Osteocyte (in vitro differentiated cells): ENCODE results near the gene MYMK. TPM values are rescaled to one million over a fixed set of nuclear protein-coding genes. Genes with fewer than 3 reads are reported as not detected.

ENCODE experiments used
- DNase-seq: peaks from one replicate; pipeline ENCODE4 v3.0.0; 2021; ENCODE audit warnings: mixed read lengths; ENCODE audit not compliant: unreplicated experiment; ENCODE audit errors: extremely low spot score
- H3K27ac Mint-ChIP-seq: one replicate; pipeline ENCODE4 v1.8.0; 2021; ENCODE audit warnings: mild to moderate bottlenecking, mixed read lengths; ENCODE audit not compliant: unreplicated experiment
- H3K27me3 Mint-ChIP-seq: one replicate; pipeline ENCODE4 v1.8.0; 2021; ENCODE audit warnings: mixed read lengths; ENCODE audit not compliant: unreplicated experiment
- H3K36me3 Mint-ChIP-seq: one replicate; pipeline ENCODE4 v1.8.0; 2021; ENCODE audit warnings: mixed read lengths; ENCODE audit not compliant: unreplicated experiment
- H3K4me1 Mint-ChIP-seq: one replicate; pipeline ENCODE4 v1.8.0; 2021; ENCODE audit warnings: mixed read lengths; ENCODE audit not compliant: unreplicated experiment
- H3K4me3 Mint-ChIP-seq: one replicate; pipeline ENCODE4 v1.8.0; 2021; ENCODE audit warnings: mild to moderate bottlenecking, moderate library complexity, mixed read lengths; ENCODE audit not compliant: unreplicated experiment
- H3K9me3 Mint-ChIP-seq: one replicate; pipeline ENCODE4 v1.8.0; 2021; ENCODE audit warnings: mixed read lengths; ENCODE audit not compliant: unreplicated experiment
- total RNA-seq: library from RNA; stranded (reverse); gene quantifications from 2 replicates; pipeline ENCODE4 v1.2.1, GENCODE V29; 2021
- TF ChIP-seq, protein P1 (sequence below): fragments of 200-600 bp; sonication (generic); IDR thresholded peaks from 2 replicates; pipeline ENCODE4 v1.5.0; 2021; ENCODE audit warnings: antibody characterized with exemption, mild to moderate bottlenecking, moderate library complexity

MYMK gene
- total RNA-seq, 1 donor from 2014 or later, result not detected

DNA sequence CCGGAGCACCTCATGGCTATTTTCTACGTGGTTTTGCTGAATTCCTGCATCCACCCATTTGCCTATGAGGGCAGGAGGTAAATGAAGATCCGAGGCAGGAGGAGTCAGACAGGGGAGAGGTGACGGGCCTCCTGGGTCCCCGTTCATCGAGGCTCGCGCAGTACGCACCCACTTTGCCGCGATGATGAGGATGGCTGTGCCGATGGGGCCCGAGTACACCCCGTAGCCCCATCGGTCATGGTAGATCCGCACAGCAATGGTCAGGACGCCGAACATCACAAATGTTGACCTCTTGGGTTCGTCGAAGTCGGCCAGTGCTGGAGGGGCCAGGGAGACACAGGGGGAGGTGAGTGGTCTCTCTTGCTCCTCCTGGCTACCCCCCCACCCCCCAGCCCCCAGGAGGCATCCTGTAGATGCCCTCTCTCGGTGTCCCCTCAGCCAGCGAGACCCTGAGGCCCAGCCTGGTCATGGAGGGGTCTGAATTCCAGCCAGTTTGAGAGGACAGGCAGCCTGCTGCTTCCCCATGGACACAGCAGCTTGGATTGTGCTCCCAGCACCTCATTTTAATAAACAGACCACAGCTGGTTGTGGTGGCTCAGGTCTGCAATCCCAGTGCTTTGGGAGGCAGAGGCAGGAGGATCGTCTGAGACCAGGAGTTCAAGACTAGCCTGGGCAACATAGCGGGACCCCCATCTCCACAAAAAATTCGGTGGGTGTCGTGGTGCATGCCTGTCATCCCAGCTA lies 5.9 kb downstream of the MYMK start:
- Mint-ChIP-seq H3K9me3 (no peaks in the 10 kb centered on the region), H3K36me3 (no peaks in the 10 kb centered on the region), H3K27me3 (no peaks in the 10 kb centered on the region), H3K27ac (no peak overlapping the region), H3K4me1 (peaks cover 10% of the 10 kb centered on the region), H3K4me3 (no peak overlapping the region)
- DNase-seq, result no peak
- TF ChIP-seq, protein P1, sequence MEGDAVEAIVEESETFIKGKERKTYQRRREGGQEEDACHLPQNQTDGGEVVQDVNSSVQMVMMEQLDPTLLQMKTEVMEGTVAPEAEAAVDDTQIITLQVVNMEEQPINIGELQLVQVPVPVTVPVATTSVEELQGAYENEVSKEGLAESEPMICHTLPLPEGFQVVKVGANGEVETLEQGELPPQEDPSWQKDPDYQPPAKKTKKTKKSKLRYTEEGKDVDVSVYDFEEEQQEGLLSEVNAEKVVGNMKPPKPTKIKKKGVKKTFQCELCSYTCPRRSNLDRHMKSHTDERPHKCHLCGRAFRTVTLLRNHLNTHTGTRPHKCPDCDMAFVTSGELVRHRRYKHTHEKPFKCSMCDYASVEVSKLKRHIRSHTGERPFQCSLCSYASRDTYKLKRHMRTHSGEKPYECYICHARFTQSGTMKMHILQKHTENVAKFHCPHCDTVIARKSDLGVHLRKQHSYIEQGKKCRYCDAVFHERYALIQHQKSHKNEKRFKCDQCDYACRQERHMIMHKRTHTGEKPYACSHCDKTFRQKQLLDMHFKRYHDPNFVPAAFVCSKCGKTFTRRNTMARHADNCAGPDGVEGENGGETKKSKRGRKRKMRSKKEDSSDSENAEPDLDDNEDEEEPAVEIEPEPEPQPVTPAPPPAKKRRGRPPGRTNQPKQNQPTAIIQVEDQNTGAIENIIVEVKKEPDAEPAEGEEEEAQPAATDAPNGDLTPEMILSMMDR, result no peak

DNA sequence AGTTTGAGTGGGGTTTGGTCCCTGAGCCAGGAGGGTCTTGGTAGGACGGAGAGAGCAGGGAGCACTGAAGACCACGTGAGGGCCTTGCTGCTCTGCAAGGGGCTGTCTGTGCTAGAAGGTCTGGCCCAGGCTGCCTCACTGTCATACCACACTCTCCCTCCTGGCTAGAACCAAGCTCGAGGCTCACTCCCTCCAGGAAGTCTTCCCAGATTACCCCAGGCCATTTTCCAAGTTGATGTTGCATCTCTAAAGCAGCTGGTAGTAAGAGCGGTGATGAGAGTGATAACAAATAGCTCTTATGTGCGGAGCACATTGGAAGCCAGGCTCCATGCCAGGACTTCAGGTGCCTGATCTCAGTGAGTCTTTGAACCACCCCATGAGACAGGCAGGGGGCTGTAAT lies 6.6 kb downstream of the MYMK start:
- Mint-ChIP-seq H3K4me1 (peaks cover 16% of the 10 kb centered on the region), H3K27me3 (no peaks in the 10 kb centered on the region), H3K27ac (no peak overlapping the region), H3K4me3 (no peak overlapping the region), H3K9me3 (no peaks in the 10 kb centered on the region), H3K36me3 (no peaks in the 10 kb centered on the region)
- DNase-seq, result no peak
- TF ChIP-seq, protein P1, result no peak

DNA sequence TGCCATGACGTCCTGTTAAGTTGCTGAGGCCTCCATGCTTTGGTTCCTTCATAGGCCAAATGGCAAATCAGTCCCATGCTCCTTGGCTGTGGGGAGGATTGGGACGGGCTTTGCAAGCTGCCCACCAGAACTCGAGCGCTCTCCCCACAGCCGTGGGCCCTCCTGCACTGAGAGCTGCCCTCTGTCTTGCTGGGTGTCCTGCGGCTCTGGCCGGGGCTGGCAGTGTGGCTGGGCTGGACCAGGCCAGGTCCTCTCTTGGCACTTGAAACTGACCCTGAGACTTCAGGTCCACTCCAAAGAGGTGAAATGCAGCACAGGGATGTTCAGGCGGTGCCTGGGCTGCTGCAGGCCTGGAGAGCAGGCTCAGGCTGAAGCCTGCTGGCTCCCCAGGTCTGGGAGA lies 7.0 kb downstream of the MYMK start:
- DNase-seq, result no peak
- Mint-ChIP-seq H3K9me3 (no peaks in the 10 kb centered on the region), H3K4me3 (no peak overlapping the region), H3K27me3 (no peaks in the 10 kb centered on the region), H3K27ac (no peak overlapping the region), H3K4me1 (peaks cover 16% of the 10 kb centered on the region), H3K36me3 (no peaks in the 10 kb centered on the region)
- TF ChIP-seq, protein P1, result no peak

DNA sequence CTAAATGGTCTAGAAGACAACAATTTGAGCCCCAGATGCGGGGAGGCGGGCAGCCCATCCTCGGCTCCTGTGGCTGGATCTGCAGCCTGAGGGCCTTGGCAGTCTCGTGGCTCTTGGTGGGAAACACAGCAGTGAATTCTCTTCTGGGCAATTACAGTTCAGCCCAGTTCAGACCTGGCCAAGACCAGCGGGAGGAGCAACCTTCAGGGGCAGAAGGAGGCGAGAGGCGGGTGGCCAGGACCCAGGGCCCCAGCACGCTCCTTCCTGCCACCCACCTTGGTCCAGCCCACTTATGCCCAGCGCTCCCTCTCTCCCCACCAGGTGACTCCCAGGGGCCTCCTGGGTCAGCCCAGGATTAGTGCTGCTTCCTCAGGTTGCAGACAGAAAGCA lies 7.8 kb downstream of the MYMK start:
- peaks cover 16% of the 10 kb centered on the region for H3K4me1 Mint-ChIP-seq
- H3K36me3 Mint-ChIP-seq, result no peaks in the 10 kb centered on the region
- TF ChIP-seq, protein P1, result no peak

DNA sequence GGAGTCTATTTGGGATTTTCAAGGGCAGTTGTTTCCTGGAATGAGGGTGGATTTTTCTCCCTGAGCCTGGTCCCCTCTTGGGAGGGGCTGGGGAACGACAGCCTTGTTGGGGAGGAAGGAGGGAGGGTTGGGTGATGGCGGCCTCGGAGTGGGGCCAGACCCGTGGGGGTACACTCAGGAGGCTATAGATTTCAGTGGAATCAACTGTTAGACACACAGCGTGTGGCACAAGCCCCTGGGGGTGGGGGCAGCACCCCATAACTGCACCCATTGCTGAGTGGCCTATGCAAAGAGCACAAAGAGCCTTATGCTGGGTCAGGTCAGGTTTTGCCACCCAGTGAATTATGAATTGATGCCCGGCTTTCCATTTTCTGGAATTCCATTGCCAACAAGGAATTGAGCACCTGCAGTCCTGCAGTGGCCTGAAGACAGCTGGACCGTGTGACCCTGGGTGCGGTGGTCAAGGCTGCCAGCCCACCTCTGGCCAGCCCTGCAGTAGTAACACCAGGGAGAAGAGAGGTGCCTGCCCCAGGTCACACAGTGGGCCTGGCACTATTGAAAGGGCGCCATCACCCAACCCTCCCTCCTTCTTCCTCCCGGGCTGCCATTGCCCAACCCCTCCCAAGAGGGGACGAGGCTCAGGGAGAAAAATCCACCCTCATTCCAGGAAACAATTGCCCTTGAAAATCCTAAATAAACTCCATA lies 8.4 kb downstream of the MYMK start:
- TF ChIP-seq, protein P1, result no peak
- no peaks in the 10 kb centered on the region for H3K9me3 Mint-ChIP-seq
- H3K36me3 Mint-ChIP-seq, result no peaks in the 10 kb centered on the region
- H3K27ac Mint-ChIP-seq, result no peak overlapping the region
- no peak overlapping the region for H3K4me3 Mint-ChIP-seq
- peaks cover 16% of the 10 kb centered on the region for H3K4me1 Mint-ChIP-seq
- no peaks in the 10 kb centered on the region for H3K27me3 Mint-ChIP-seq
- no peak for DNase-seq

More for the DNA sequence above, 7.8 kb downstream of the MYMK start:
- H3K27ac Mint-ChIP-seq, result no peak overlapping the region
- no peaks in the 10 kb centered on the region for H3K9me3 Mint-ChIP-seq
- H3K4me3 Mint-ChIP-seq, result no peak overlapping the region
- DNase-seq, result no peak
- no peaks in the 10 kb centered on the region for H3K27me3 Mint-ChIP-seq
